Measurements from ENCODE around the gene CKLF.

GRCh38 chr16:66610111-66610820 is 57.9 kb downstream of the CKLF start:
- TF ChIP-seq CTCF (conservative IDR thresholded peaks at IDR 0.05 in 1 of 2, IDR thresholded peaks at IDR 0.05 in 1 of 2; ENCODE audit: extremely low read depth in 1 of 2, insufficient read depth in 1 of 2, low read depth in 1 of 2, low read length in 2 of 2) (no peak), EZH2 (IDR thresholded peaks at IDR 0.05; ENCODE audit: borderline replicate concordance, low read length) (no peak)

Data from mammary epithelial cell (primary cell).